PFSK-1 (cell line): Measurements from ENCODE around the gene HOXB3.

ENCODE experiments used
- FOXP2 ChIP-seq: optimal IDR thresholded peaks from 2 replicates; pipeline ENCODE3; 2011; ENCODE audit warnings: borderline replicate concordance, control low read depth, inconsistent platforms; ENCODE audit not compliant: insufficient read depth; ENCODE audit errors: extremely low read length, extremely low read depth
- POLR2AphosphoS5 ChIP-seq: IDR thresholded peaks from 2 replicates; pipeline ENCODE4 v1.6.1; 2012; ENCODE audit warnings: low read depth, mild to moderate bottlenecking, control low read depth, low read length, moderate library complexity
- TAF1 ChIP-seq: IDR thresholded peaks from 2 replicates; pipeline ENCODE4 v1.6.1; 2012; ENCODE audit warnings: low read length, control low read depth, borderline replicate concordance; ENCODE audit not compliant: insufficient read depth
- TF ChIP-seq, protein P1 (sequence below), 2 experiments: IDR thresholded peaks; 2 replicates each; pipeline versions ENCODE4 v1.6.1 to v1.8.0; 2011 to 2012; ENCODE audit warnings: low read depth in 2 of 2, low read length in 2 of 2, control low read depth in 1 of 2, inconsistent platforms in 1 of 2, mild to moderate bottlenecking in 1 of 2, moderate library complexity in 1 of 2; ENCODE audit not compliant: insufficient read depth in 1 of 2

DNA sequence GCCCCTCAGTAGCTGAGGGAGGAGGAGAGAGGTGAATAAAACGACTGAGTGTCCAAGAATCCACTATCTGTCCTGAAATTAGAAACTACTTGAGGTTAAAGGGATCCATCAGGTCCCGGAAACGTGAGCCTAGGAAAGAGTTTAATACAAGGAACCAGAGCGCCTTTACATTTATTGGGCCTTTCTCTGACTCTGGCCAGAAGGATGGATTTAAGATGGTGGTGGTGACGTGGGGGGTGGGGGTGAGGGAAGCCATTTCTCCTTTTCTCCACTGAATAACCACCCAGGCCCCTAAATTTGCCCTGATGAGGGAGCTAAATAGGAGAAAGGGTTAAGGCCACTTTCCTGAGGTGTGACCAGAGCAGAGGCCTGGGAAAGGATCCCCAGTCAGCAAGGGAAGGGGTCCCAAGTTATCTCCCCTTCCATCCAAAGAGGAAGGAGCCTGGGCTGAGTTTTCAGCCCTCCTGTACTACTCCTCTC is 37.1 kb upstream of the HOXB3 start:
- no peak for TF ChIP-seq POLR2AphosphoS5
- no peak for TF ChIP-seq FOXP2
- no peak for TF ChIP-seq TAF1
- TF ChIP-seq, protein P1, sequence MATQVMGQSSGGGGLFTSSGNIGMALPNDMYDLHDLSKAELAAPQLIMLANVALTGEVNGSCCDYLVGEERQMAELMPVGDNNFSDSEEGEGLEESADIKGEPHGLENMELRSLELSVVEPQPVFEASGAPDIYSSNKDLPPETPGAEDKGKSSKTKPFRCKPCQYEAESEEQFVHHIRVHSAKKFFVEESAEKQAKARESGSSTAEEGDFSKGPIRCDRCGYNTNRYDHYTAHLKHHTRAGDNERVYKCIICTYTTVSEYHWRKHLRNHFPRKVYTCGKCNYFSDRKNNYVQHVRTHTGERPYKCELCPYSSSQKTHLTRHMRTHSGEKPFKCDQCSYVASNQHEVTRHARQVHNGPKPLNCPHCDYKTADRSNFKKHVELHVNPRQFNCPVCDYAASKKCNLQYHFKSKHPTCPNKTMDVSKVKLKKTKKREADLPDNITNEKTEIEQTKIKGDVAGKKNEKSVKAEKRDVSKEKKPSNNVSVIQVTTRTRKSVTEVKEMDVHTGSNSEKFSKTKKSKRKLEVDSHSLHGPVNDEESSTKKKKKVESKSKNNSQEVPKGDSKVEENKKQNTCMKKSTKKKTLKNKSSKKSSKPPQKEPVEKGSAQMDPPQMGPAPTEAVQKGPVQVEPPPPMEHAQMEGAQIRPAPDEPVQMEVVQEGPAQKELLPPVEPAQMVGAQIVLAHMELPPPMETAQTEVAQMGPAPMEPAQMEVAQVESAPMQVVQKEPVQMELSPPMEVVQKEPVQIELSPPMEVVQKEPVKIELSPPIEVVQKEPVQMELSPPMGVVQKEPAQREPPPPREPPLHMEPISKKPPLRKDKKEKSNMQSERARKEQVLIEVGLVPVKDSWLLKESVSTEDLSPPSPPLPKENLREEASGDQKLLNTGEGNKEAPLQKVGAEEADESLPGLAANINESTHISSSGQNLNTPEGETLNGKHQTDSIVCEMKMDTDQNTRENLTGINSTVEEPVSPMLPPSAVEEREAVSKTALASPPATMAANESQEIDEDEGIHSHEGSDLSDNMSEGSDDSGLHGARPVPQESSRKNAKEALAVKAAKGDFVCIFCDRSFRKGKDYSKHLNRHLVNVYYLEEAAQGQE (IDR thresholded peaks at IDR 0.05; ENCODE audit: insufficient read depth in 1 of 2, low read depth in 2 of 2, low read length in 2 of 2) = no peak
